ENCODE results near the gene ANKRD39. TPM values are rescaled to one million over a fixed set of nuclear protein-coding genes. Genes with fewer than 3 reads are reported as not detected.

The ANKRD39 gene
- total RNA-seq, 1 donor from 2014 or later, result 4.4 TPM

DNA sequence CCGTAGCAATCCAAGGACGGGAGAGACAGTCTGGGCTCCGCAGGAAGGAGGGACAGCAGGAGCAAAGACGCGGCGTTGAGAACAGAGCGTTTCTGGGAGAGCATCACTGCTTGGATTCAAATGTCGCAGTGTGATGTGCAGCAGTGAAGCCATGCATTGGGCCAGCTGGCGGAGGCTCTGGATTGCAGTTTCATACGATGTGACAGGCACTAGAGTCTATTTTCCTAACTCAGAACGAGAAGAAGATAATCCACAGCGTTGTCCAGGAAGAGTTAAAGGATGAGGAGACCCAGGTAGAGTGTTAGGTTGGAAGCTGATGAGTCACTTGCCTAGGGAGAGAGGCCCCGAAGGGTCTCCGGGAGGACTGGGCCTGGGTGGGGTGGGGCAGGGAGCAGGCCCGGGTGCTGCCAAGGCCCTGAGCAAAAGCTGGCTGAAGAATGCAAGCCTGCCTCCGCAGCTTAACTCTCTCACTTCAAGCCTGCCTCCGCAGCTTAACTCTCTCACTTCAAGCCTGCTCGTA, 29.7 kb upstream of the ANKRD39 start:
- DNase-seq, result peak; percentile 68

DNA sequence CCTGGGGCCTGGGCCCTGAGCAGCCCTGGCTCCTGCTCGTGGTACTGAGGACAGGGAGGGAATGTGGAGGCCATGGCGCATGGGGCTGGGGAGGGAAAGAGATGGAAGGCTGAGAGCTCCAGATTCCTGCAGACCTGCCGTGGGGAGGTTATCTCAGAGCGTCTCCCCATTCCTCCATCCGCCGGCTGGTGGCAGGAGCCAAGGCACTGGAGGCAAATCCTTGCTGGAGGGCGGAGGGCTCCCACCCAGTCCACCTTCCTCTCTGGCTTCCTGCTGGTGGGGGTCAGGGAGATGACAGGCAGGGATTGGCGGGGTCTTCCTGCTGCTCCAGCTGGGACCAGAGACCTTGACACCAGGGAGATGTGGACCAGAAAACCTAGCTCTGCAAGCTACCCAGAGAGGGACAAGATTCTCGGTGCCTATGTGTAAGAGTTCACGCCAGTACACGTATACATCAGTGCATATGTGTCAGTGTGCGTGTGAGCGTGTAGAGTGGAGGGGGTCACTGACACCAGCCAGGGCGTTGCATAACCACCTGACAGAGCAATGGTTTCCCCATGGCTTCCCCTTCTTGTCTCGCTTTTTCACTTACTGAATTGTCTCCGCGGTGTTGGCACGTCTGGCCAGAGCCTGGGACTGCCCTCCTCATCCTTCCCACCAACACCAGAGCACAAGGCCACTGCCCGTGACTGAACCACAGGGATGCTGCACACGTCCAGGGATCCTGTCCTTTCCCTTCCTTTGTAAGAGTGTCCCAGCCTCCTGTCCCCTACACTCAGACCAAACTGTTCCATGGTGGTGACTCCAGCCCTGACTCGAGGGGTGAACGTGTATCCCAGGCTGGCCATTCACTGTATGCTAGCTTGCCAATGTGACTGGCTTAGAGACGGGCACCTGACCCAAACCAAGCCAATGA, 27.9 kb upstream of the ANKRD39 start:
- no peak for DNase-seq

DNA sequence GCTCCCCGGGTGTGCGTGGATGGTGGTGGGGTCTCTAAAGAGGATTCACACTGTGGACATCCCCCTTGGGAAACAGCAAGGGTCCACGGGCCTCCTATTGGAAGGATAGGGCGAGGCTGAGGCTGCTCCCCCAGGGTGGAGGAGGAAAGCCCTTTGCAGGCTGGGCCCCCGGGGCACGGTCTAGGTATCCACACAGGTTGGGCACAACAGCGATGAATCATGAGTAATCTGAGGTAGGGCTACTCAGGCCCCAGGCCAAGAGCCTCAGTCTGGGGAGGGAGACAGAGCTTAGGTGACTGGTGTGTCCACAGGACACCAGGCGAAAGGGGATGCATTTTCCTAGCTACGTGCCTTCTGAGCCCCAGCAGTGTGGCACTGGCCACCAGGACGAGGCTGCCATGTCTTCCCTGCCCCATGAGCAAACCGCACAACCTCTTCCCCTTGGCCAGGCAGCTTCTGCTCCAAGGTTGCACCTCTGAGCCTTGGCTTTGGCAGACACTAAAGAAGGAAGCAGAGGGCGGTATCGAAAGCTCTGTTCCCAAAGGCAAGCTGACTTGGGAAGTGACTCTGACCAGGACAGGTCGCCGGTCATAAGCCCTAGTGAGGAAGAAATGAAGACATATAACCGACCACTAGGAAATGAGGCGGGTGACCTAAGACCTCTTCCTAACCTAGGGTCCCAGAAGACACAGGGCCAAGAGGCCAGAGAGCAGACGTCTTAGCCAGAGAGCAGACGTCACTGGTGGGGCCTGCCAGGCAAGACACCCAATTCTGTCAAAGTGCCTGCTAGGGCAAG, 26.7 kb upstream of the ANKRD39 start:
- no peak for DNase-seq

DNA sequence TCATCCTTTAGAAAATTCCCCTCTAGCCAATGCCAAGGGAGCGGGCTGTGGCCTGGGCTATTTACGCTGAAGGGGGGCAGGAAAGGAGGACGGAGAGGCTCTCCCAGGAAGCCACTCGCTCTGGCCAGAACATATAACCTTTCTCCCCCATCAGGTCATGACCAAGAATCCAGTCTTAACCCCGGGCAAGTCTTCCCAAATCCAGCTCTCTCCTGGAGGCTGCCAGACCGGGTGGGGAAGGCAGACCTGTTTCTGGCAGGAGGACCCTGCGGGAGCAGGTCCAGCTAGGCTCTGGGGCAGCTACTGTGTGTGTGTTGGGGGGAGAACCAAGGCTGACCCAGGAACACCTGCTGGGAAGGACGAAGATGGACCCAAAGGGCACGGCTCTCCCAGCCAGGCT, 25.5 kb upstream of the ANKRD39 start:
- DNase-seq, result no peak

DNA sequence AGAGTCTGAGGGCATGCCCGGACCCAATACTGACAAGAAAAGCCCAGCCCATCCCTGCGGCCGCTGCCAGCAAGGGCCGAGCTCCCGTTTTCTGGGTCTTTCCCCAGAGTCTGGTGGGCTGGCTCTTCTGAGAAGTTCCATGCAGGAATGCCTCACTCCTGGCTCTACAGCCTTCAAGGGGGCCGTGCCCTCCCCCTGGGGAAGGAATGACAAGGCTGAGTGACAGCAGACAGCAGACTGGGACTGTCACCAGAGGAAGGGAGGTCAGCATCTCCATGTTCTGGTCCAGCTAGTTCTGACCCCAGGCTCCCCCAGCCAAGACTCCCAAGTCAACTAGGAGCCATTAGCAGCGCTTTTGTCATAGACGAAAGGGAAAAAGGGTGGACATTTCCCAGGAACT, 25.1 kb upstream of the ANKRD39 start:
- DNase-seq, result no peak

DNA sequence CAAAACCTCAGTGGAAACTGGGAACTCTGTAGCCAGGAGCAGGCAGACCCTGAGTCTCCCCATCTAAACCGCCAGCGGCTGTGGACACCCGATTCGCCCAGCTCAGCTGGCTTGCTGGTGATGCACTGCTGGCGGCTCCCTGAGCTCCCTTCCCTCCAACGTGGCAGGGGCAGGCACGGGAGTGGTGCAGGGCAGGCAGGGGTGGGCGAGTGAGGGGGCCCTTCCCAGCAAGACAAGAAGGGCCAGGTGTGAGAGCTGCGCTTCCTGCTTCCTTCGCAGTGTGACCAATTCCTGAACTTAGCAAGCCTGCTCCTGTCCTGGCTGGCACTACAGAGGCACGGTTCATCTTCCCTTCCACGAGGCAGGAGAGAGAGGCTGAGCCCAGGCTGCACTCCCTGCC, 24.4 kb upstream of the ANKRD39 start:
- no peak for DNase-seq

DNA sequence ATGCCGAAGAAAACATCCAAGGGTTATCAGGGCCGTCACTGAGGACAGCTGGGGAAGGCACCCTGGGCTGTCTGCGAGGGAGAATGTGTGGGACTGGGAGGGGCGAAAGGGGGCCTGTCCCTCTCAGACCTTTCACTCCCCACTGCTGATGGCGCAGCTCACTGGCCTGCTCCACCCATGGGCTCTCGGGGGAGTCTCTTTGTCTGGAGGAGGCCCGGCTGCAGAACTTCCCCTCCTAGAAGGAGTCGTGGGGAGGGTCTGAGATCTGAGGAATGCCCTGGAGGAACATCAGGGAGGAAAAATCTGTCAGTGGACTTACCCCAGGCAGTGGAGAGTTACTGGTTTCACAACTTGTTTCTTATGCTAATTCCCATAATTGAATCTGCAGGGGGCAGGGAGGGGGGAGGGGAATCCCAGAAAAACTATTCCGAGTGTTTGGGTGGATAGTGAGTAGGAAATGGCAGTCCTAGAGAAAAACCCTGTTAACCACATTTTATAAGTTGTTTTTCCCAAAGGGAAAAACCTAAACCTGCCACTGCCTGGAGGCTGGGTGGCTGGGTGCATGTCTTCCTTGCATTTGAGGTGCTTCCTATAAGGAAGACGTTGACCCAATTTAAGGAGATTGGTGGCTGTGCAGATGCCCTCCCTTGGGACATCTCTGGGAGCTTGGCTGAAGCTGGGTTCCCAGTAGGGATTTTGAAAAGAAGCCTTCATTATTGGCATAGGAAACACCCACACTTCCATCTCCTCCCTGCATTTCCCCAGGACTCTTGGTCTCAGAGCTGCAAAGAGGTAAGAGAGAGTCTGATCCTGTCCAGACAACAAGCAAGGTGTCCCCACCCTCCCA, 23.8 kb upstream of the ANKRD39 start:
- peak; percentile 34 for DNase-seq

DNA sequence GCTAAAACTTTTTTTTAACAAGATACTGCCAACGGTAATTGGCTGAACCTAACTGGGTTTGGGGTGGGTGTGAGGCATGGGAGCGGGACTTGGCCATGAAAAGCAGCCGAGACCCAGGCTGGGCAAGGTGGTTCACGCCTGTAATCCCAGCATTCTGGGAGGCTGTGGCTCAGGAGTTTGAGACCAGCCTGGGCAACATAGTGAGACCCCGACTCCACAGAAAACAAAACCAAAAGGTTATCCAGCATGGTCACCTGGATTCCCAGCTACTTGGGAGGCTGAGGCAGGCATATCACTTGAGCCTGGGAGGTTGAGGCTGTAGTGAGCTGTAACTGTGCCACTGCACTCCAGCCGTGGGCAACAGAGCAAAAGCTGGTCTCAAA, 23.1 kb upstream of the ANKRD39 start:
- DNase-seq, result no peak

DNA sequence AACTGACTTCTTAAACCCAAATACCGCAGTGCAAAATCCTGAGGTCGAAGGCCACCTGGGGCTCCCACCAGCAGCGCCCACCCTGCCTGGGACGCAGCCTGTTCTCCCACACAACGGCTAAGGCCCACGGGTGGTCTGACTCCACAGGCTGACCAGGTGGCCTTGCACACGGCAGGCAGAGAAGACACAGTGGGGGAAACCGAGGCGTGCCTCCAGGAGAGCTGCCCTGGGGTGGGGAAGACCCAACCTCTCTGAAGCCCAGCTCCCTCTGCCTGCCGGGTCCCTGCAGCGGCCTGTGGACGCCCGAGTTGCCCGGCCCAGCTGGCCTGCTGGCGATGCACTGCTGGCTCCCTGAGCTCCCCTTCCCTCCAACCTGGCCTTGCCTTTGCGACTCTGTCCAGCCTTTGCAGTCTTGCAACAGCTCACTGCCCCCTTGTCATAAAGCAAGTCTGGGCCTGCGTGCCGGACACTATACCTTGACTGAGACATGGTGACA, 21.8 kb upstream of the ANKRD39 start:
- no peak for DNase-seq

DNA sequence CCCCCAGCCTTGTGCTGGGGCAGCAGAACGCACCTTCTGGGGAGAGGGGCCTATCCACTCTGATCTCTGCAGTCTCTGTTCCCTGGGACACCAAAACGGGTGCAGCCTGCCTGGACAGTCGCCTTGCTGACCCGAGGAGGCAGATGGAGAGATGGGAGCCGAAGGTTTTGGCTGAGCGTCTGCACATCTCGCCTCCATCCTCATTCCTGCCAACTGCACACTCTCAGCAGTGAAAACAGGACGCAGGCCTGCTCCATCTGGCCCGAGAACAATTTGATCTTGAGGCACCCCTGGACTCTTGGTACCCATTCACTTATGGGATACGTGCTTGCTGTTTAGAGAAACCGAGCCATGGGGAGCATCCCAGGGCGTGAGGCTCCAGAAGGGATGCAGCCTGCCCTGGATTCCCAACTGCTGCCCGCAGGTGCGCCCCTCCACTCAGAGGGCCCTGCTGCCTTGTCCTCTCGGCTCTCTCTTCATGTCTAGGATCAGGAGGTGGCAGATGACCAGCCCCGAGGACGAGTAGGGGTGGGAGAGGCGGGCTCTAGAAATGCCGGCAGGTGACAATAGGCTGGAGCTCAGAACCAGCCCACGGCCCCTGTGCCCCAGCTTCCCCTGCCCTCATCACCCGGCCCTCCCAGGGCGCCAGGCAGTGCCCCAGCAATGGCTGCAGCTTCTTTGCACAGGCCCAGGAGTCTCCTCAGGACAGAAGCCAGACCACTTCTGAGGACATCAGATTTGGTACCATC, 21.2 kb upstream of the ANKRD39 start:
- no peak for DNase-seq

DNA sequence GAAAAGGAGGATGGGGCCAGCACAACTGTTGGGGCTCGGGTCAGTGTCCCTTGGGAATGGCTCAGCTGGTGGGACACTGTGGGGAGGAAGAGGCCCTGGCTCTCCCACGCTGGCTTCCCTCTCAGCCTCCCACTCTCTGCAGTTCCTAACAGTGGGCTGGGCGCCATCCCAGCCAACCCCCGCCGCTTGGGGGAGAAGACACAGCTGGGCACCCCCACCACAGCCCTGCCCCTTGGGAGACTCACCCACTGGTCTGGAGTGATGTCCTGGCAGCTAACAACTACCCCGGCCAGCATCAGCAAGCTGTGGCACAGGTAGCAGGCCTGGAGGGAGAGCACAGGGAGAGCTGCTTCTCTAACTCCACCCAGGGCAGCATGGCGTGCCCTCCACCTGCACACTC, 20.4 kb upstream of the ANKRD39 start:
- DNase-seq, result no peak

DNA sequence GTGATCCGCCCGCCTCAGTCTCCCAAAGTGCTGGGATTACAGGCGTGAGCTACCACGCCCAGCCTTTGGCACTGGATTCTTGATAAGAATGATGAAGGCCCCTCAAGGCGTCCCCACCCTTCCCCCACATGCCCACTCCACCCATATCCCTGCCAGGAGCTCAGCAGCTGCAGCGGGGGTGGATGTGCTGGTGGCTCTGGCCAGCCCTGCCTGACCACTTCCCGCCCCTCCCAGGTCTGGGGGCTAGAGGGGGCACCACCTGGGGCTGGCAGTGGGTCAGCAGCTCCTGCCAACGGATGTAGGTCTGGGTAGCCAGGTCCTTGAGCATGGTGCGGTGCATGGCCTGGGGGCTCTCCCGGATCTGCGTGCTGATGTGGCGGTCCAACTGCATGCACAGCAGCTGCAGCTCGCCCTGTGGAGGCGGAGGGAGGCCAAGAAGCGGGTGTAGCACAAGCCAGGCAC, 19.8 kb upstream of the ANKRD39 start:
- no peak for DNase-seq

DNA sequence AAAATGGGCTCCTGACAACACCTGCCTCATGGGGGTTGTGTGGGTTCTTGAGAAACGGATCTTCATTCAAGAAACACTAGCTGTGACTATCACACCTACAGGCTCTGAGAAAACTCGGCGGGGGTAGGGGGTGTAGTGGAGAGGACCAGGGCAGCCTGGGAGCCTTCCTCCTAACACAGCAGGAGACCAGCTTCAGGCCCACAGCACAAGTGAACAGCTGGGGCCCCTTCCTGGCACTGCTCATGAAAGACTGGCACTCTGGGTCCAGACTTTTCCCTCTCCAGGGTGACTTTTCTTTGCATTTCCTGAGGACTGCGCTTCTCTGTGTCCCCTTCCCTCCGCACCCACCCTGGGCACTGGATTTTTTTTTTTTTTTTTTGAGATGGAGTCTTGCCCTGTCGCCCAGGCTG, 19.2 kb upstream of the ANKRD39 start:
- DNase-seq, result no peak

DNA sequence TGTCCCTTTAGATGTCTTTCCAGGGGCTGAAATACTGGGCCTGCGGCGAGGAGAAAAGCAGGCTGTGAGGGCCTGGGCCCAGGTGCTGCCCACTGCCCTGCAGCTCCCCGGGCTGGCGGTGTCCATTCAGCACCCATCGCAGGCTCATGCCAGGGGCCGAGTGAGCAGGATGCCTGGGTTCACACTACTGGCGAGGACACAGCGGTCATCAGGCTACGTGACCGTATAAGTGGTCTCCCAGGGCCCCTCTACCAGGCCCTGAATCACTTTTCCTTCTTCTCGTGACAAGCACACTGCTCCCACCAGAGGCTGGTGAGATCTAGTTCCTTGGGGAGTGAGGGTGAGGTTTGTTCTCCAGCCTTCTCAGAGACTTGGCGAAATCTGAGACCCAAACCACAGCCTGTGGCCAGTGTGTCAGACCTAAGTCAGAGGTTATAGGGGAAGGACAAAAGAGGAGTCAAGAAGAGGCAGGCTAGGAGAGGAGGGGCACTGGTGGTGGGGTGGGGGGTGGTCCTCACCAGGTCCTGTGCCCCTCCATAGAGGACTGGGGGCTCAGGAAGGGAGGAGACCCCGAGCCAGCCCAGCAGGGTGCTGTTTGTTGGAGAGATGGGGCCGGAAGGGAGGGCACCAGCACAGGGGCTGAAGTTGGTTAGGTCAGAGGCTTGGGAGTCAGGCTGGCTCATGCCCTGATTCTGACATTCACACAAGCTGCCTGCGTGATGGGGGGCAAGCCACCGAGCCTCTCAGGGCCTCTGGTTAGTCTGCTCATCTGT, 18.6 kb upstream of the ANKRD39 start:
- no peak for DNase-seq

DNA sequence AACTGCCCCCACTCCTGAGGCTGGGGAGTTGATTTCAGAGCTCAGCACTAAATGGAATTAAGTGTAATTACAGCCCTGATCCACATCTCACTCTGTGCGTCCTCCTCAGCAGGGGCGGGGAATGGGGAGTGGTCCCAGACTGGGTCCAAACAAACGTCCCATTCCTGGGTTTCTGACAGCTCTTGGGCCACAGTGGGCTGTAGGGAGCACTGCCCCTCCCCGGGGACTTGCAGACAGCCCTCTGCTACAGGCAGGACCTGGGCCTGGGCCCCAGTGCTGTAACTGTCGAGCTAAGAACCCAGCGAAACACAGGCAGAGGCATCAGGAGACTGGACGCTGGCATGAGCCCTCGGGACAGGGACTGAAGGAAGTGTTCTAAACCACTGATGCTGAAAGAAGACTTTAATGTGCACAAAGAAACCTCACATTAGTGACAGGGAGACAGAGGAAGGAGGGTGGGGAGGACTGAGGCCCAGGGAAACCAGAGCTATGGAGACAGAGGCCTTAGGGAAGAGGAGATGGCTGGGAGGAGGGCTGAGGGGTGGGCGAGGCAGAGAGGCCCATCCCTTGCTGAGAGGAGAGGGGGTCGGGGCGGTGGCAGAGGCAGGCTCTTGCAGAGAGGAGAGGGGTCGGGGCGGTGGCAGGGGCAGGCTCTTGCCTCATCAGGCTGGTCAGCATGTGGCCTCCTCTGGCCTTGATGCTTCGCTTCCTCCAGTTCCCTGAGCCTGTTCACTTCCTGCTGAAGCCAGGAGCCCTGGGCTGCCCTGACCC, 17.9 kb upstream of the ANKRD39 start:
- DNase-seq, result peak; percentile 49

DNA sequence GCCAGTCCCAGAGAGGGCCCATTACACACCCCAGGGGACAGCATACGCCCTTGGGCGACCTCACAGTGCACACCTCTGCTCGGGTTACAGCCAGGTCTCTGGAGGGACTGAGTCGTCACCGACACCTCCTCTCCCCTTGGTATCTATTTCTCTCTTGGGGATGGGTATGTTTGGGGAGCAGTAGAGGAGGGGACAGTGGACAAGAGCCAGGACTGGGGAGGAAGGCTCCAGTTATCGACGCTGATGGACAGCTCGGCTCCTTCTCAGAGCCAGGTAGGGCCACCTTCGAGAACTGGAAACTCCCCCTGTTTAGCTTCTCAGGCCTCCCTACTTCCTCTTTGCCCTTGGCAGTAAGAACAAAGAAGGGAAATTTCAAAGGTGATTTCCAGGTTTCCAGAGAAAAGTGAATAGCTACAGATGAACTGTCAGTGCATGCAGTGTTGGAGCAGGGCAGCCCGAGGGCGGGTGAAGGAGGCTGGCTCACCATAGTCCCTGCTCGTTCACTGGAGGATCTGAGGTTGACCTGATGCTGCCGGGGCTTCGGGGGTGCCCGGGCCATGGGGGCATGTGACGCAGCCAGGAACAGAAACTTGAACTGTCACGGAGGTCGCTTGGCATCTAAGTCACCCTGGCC, 16.5 kb upstream of the ANKRD39 start:
- no peak for DNase-seq

DNA sequence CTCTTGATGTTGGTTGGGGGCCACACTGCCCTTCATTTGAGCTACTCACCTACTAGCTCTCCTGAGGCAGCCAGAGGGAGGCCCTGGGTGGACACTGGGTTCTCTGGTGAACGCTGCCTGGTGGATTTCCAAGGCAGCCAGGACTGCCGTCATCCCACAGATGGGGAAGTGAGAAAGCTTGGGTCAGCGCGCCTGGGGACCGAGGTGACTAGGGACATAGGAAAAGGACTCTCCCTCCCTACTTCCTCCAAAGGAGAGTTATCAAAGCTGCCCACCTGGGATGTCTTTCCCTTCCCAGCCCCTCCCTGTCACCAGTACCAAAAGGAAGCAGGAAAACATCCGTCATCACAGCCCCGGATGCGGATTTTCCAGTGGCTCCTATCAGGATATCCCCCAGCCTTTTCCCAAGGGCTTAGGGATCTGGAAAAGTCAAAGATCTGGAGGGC, 15.9 kb upstream of the ANKRD39 start:
- DNase-seq, result no peak

DNA sequence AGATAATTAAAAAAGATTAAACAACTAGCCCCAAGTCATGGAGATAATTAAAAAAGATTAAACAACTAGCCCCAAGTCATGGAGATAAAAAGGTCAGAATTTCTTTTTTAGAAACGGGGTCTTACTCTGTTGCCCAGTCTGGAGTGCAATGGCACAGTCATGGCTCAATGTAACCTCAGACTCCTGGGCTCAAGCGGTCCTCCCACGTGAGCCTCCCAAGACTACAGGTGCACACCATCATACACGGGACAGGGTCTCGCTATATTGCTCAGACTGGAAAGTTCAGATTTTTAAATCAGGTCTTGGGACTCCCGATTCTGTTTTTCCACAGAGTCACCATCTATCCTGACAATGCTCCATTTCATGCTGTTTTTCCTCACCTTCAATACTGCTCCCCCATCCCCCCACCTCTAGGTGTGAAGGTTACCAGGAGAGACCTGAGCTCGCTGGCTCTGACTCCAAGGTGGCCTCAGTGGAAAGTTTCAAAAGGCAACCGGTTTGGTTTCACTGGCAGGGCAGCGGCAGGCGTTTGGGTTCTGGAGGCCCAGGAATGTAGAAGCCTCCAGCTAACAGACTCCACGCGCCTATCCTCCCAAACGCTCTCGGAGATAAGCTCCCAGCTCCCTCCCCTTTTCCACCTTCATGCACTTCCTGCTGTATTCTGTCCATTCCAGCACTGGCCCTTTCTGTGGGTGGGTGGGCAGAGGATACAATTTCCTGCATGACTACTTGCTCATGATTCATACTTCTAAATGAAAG, 15.0 kb upstream of the ANKRD39 start:
- DNase-seq, result no peak

All from skin of body (tissue), 2 donors.